GM23338 (cell line): ENCODE results near the gene CLASP2.
A peak's percentile ranks its signal among the peaks of the same experiment; 100 is the strongest.

Experiments
- CREB1 ChIP-seq: fragments of 250-450 bp; sonication (Bioruptor Pico); IDR thresholded peaks from 2 replicates; pipeline ENCODE4 v1.5.0; 2020; ENCODE audit warnings: low read depth, mild to moderate bottlenecking, moderate library complexity
- CTCF ChIP-seq, 2 experiments: fragments of 200-600 bp in 1 of 2; sonication (generic) in 1 of 2; conservative IDR thresholded peaks; 2 replicates each; pipeline versions ENCODE4 v1.5.1 to v1.6.1; 2016 to 2017; ENCODE audit warnings: antibody characterized with exemption in 2 of 2, low read depth in 2 of 2, mild to moderate bottlenecking in 2 of 2, moderate library complexity in 1 of 2
- EZH2 ChIP-seq: fragments of 200-600 bp; sonication (generic); IDR thresholded peaks from one replicate; pipeline ENCODE4 v1.8.0; 2017; ENCODE audit warnings: antibody characterized with exemption, mild to moderate bottlenecking, low read depth; ENCODE audit not compliant: unreplicated experiment
- EZH2phosphoT487 ChIP-seq: fragments of 200-600 bp; sonication (generic); IDR thresholded peaks from one replicate; pipeline ENCODE4 v1.8.1; 2018; ENCODE audit warnings: antibody characterized with exemption; ENCODE audit not compliant: unreplicated experiment
- JUNB ChIP-seq: IDR thresholded peaks from one replicate; pipeline ENCODE4 v1.6.1; 2016; ENCODE audit warnings: antibody characterized with exemption; ENCODE audit not compliant: unreplicated experiment
- POLR2AphosphoS5 ChIP-seq: IDR thresholded peaks from 2 replicates; pipeline ENCODE4 v1.6.1; 2016; ENCODE audit warnings: antibody characterized with exemption, low read depth
- REST ChIP-seq: IDR thresholded peaks from one replicate; pipeline ENCODE4 v1.6.1; 2018; ENCODE audit warnings: antibody characterized with exemption; ENCODE audit not compliant: unreplicated experiment
- TF ChIP-seq, protein P1 (sequence below): fragments of 250-450 bp; sonication (Bioruptor Pico); IDR thresholded peaks from 2 replicates; pipeline ENCODE4 v1.5.0; 2020; ENCODE audit warnings: mild to moderate bottlenecking, moderate library complexity

GRCh38 chr3:33717866-33718594 is at the start of gene CLASP2:
- TF ChIP-seq CTCF (conservative IDR thresholded peaks at IDR 0.05; ENCODE audit: low read depth in 2 of 2) (no peak), EZH2phosphoT487 (no peak), EZH2 (no peak), REST (no peak), JUNB (no peak), POLR2AphosphoS5 (peak; percentile 89), CREB1 (CRISPR knock-in tag) (peak; percentile 97)
- TF ChIP-seq, protein P1, sequence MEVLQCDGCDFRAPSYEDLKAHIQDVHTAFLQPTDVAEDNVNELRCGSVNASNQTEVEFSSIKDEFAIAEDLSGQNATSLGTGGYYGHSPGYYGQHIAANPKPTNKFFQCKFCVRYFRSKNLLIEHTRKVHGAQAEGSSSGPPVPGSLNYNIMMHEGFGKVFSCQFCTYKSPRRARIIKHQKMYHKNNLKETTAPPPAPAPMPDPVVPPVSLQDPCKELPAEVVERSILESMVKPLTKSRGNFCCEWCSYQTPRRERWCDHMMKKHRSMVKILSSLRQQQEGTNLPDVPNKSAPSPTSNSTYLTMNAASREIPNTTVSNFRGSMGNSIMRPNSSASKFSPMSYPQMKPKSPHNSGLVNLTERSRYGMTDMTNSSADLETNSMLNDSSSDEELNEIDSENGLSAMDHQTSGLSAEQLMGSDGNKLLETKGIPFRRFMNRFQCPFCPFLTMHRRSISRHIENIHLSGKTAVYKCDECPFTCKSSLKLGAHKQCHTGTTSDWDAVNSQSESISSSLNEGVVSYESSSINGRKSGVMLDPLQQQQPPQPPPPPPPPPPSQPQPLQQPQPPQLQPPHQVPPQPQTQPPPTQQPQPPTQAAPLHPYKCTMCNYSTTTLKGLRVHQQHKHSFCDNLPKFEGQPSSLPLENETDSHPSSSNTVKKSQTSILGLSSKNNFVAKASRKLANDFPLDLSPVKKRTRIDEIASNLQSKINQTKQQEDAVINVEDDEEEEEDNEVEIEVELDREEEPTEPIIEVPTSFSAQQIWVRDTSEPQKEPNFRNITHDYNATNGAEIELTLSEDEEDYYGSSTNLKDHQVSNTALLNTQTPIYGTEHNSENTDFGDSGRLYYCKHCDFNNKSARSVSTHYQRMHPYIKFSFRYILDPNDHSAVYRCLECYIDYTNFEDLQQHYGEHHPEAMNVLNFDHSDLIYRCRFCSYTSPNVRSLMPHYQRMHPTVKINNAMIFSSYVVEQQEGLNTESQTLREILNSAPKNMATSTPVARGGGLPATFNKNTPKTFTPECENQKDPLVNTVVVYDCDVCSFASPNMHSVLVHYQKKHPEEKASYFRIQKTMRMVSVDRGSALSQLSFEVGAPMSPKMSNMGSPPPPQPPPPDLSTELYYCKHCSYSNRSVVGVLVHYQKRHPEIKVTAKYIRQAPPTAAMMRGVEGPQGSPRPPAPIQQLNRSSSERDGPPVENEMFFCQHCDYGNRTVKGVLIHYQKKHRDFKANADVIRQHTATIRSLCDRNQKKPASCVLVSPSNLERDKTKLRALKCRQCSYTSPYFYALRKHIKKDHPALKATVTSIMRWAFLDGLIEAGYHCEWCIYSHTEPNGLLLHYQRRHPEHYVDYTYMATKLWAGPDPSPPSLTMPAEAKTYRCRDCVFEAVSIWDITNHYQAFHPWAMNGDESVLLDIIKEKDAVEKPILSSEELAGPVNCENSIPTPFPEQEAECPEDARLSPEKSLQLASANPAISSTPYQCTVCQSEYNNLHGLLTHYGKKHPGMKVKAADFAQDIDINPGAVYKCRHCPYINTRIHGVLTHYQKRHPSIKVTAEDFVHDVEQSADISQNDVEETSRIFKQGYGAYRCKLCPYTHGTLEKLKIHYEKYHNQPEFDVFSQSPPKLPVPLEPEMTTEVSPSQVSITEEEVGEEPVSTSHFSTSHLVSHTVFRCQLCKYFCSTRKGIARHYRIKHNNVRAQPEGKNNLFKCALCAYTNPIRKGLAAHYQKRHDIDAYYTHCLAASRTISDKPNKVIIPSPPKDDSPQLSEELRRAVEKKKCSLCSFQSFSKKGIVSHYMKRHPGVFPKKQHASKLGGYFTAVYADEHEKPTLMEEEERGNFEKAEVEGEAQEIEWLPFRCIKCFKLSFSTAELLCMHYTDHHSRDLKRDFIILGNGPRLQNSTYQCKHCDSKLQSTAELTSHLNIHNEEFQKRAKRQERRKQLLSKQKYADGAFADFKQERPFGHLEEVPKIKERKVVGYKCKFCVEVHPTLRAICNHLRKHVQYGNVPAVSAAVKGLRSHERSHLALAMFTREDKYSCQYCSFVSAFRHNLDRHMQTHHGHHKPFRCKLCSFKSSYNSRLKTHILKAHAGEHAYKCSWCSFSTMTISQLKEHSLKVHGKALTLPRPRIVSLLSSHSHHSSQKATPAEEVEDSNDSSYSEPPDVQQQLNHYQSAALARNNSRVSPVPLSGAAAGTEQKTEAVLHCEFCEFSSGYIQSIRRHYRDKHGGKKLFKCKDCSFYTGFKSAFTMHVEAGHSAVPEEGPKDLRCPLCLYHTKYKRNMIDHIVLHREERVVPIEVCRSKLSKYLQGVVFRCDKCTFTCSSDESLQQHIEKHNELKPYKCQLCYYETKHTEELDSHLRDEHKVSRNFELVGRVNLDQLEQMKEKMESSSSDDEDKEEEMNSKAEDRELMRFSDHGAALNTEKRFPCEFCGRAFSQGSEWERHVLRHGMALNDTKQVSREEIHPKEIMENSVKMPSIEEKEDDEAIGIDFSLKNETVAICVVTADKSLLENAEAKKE (CRISPR knock-in tag), result no peak
